ENCODE measurements around the gene CCDC183.

The CCDC183 gene

GRCh38 chr9:136823136-136824046, 27.3 kb downstream of the CCDC183 start:
- H3K27ac ChIP-seq = no peak overlapping the region
- no peak overlapping the region for H3K4me2 ChIP-seq
- H3K9ac ChIP-seq = no peak overlapping the region
- H3K4me1 ChIP-seq = no peaks in the 10 kb centered on the region
- peaks cover 95% of the 10 kb centered on the region for H3K36me3 ChIP-seq
- H3K9me3 ChIP-seq = no peaks in the 10 kb centered on the region
- TF ChIP-seq Cebpa-rat (IDR thresholded peaks at IDR 0.05) = no peak
- H4K20me1 ChIP-seq = peaks cover 97% of the 10 kb centered on the region
- H3K27me3 ChIP-seq = no peaks in the 10 kb centered on the region
- H3K4me3 ChIP-seq = no peak overlapping the region

DNA sequence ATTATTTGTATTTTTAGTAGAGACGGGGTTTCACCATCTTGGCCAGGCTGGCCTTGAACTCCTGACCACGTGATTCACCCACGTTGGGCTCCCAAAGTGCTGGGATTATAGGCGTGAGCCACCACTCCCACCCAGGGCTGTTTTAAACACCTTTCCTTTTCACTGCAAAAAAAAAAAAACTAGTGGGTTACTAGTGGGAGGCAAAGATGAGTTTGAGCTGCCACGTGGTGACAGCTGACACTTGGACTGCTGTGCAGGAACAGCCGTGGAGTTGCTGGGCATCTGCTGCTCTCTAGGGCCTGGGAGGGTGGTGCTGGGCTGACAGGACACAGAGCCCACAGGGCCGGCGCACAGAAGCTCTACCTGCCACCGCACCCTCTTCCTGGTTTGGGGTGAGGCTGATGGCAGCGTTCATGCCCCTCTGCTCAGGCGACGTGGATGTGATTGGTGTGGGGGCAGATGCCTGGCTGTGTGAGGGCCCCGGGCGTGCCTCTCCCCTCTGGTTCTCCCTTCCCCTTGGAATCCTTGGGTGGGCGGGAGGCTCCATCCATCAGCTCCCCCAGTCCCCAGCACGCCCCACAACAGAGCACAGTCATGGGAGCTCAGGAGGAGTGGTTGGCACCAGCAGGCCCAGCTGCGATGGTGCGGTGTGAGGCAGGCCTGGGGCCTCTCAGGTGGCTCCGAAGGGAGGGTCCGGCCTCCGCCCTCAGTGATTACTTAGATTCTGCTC, 28.5 kb downstream of the CCDC183 start:
- Histone ChIP-seq H3K4me1 (no peaks in the 10 kb centered on the region), H4K20me1 (peaks cover 89% of the 10 kb centered on the region), H3K4me2 (no peak overlapping the region), H3K27me3 (no peaks in the 10 kb centered on the region), H3K9ac (no peak overlapping the region), H3K27ac (no peak overlapping the region), H3K4me3 (no peak overlapping the region), H3K9me3 (no peaks in the 10 kb centered on the region), H3K36me3 (peaks cover 99% of the 10 kb centered on the region)
- no peak for TF ChIP-seq Cebpa-rat (IDR thresholded peaks at IDR 0.05)

- H3K9ac ChIP-seq = no peak overlapping the region
- H3K36me3 ChIP-seq = peaks cover 99% of the 10 kb centered on the region
Measured at GRCh38 chr9:136825295-136826187, 29.4 kb downstream of the CCDC183 start.

DNA sequence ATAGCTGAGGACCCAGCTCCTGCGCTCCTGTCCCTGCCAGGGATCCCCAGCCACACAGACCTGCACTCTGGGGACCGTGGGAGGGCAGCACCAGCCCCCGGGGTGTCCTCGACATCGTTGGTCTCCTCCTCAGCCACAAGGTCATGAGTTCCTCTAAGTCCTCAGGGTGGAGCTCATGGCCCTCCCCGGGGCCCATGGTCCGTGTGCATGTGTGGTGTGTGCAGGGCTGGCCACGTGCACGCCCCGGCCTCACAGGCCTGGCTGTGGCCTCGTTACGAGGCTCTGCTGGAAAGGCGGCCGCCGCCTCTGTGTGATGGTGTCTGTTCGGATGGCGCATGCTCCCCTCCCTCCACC, 30.0 kb downstream of the CCDC183 start:
- H3K27me3 ChIP-seq = no peaks in the 10 kb centered on the region
- H3K4me2 ChIP-seq = no peak overlapping the region
- no peak for TF ChIP-seq Cebpa-rat (IDR thresholded peaks at IDR 0.05)
- H3K36me3 ChIP-seq = peaks cover 99% of the 10 kb centered on the region
- H4K20me1 ChIP-seq = peaks cover 89% of the 10 kb centered on the region
- no peak overlapping the region for H3K27ac ChIP-seq
- H3K9me3 ChIP-seq = no peaks in the 10 kb centered on the region
- no peak overlapping the region for H3K9ac ChIP-seq
- H3K4me3 ChIP-seq = no peak overlapping the region
- H3K4me1 ChIP-seq = no peaks in the 10 kb centered on the region

More at GRCh38 chr9:136825295-136826187, 29.4 kb downstream of the CCDC183 start:
- H3K4me3 ChIP-seq = no peak overlapping the region
- no peaks in the 10 kb centered on the region for H3K9me3 ChIP-seq
- H4K20me1 ChIP-seq = peaks cover 89% of the 10 kb centered on the region
- H3K27me3 ChIP-seq = no peaks in the 10 kb centered on the region
- no peak for TF ChIP-seq Cebpa-rat (IDR thresholded peaks at IDR 0.05)
- H3K27ac ChIP-seq = no peak overlapping the region
- H3K4me1 ChIP-seq = no peaks in the 10 kb centered on the region
- no peak overlapping the region for H3K4me2 ChIP-seq

DNA sequence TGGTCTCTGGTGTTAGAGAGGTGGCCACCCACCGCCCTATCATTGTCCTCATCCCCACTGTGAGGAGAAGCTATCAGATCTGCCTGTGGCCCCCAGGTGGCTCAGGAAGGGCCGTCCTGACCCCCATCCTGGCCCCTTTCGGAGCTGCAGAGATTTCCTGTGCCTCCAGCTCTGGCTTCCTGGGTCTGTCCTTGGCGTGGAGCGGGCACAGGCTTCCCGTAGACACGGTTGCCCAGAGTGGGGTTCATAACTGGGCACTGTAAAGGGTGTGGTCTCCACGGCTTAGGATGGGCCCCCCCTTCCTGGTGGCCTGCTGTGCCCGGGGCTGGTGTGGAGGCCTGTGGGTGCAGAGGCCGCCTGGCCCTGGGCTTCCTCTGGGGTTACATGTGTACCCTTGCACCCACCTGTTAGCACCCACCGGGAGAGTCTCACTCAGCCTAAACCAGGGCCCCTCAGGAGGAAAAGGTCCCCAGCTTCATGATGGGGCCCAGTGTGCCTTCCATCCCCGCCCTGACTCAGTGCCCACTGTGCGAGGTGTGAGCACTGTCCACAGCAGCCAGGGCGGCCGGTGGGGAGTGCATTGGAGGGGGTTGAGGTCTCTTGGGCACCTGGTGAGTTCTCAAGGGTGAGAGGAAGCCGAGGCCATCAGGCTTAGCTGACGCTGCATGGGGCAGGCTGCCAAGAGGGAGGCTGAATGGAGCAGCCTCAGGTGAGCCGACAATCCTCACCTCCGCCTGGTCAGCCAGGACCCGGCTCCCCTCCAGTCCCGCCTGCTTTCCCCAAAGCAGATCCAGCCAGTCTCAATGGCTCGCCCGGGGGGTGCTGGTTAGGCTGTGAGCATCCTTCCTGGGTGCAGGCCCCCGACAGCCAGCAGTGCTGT, 30.8 kb downstream of the CCDC183 start:
- no peak overlapping the region for H3K4me3 ChIP-seq
- no peak overlapping the region for H3K4me2 ChIP-seq
- H3K9ac ChIP-seq = no peak overlapping the region
- peaks cover 99% of the 10 kb centered on the region for H3K36me3 ChIP-seq
- no peaks in the 10 kb centered on the region for H3K27me3 ChIP-seq
- H4K20me1 ChIP-seq = peaks cover 89% of the 10 kb centered on the region
- no peak for TF ChIP-seq Cebpa-rat (IDR thresholded peaks at IDR 0.05)
- H3K4me1 ChIP-seq = no peaks in the 10 kb centered on the region
- H3K9me3 ChIP-seq = no peaks in the 10 kb centered on the region
- H3K27ac ChIP-seq = no peak overlapping the region

GRCh38 chr9:136827794-136828473, 31.8 kb downstream of the CCDC183 start:
- Histone ChIP-seq H3K9ac (no peak overlapping the region), H3K4me1 (no peaks in the 10 kb centered on the region), H3K4me2 (no peak overlapping the region), H3K27ac (no peak overlapping the region), H3K27me3 (no peaks in the 10 kb centered on the region), H3K4me3 (no peak overlapping the region), H3K9me3 (no peaks in the 10 kb centered on the region), H3K36me3 (peaks cover 99% of the 10 kb centered on the region), H4K20me1 (peaks cover 86% of the 10 kb centered on the region)
- TF ChIP-seq Cebpa-rat (IDR thresholded peaks at IDR 0.05) = no peak

DNA sequence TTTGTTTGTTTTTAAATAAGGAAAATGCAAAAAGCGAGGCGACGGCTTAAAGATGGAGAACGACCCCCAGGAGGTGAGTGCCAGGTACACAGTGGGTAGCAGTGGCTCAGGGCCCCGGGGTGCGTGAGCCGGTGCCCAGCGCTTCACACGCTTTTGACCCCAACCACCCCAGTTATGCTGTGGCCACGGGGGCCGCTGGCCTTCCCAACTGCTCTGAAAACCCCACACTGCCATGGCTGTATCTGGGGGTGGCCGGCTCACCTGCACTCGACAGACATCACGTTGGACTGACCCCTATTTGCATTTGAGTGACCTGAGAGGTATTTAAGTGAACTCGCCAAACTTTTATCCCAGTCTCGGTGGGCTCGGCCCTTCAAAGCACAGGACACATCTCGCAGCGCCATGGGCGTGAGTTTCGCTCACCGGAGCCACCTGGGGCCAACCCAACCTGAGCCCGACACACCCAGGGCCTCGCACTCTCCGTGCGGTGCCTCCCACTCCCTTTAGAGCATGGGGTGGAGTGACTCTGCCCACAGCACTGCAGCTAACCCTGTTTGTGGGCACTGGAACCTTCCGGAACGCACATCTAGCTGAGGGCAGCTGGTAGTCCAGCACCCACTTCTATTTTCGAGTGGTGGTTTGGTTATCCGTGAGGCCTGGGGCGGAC, 32.5 kb downstream of the CCDC183 start:
- H3K36me3 ChIP-seq = peaks cover 99% of the 10 kb centered on the region
- no peaks in the 10 kb centered on the region for H3K27me3 ChIP-seq
- peaks cover 79% of the 10 kb centered on the region for H4K20me1 ChIP-seq

GRCh38 chr9:136829412-136829811, 33.3 kb downstream of the CCDC183 start:
- Histone ChIP-seq H4K20me1 (peaks cover 71% of the 10 kb centered on the region), H3K4me3 (no peak overlapping the region), H3K9me3 (no peaks in the 10 kb centered on the region), H3K36me3 (peaks cover 99% of the 10 kb centered on the region), H3K27ac (no peak overlapping the region), H3K4me2 (no peak overlapping the region), H3K4me1 (no peaks in the 10 kb centered on the region), H3K9ac (no peak overlapping the region), H3K27me3 (no peaks in the 10 kb centered on the region)
- TF ChIP-seq Cebpa-rat (IDR thresholded peaks at IDR 0.05) = no peak

More for the DNA sequence above, 32.5 kb downstream of the CCDC183 start:
- no peak overlapping the region for H3K27ac ChIP-seq
- TF ChIP-seq Cebpa-rat (IDR thresholded peaks at IDR 0.05) = no peak
- no peak overlapping the region for H3K4me3 ChIP-seq
- H3K4me1 ChIP-seq = no peaks in the 10 kb centered on the region
- H3K4me2 ChIP-seq = no peak overlapping the region
- no peak overlapping the region for H3K9ac ChIP-seq
- no peaks in the 10 kb centered on the region for H3K9me3 ChIP-seq

Measured in BLaER1 (cell line).